Small intestine (tissue), 7 donors: Measurements from ENCODE around the gene TTLL7. TPM values are rescaled to one million over a fixed set of nuclear protein-coding genes. Genes with fewer than 3 reads are reported as not detected.

ENCODE experiments used
- DNase-seq, 2 donors: peaks; one replicate each; pipeline versions ENCODE4 v3.0.0 to v3.0.0-alpha.2; 2013
- FAIRE-seq: peaks from 2 replicates; lab custom pipeline; 2012; peaks lifted over from hg19 to GRCh38; lab: Jason Lieb, UNC
- H3K27ac ChIP-seq, 3 donors: one replicate each; pipeline ENCODE4 v1.5.1; 2013; ENCODE audit warnings: low read length in 2 of 3, mild to moderate bottlenecking in 2 of 3, control low read depth in 1 of 3, inconsistent platforms in 1 of 3, low read depth in 1 of 3, moderate library complexity in 1 of 3
- H3K27me3 ChIP-seq, 3 donors: one replicate each; pipeline ENCODE4 v1.6.1; 2013; ENCODE audit warnings: low read length in 3 of 3, inconsistent platforms in 1 of 3; ENCODE audit not compliant: control insufficient read depth in 3 of 3, insufficient read depth in 3 of 3
- H3K36me3 ChIP-seq, 3 donors: one replicate each; pipeline ENCODE4 v1.6.1; 2013; ENCODE audit warnings: low read length in 3 of 3, inconsistent platforms in 1 of 3, low read depth in 1 of 3, mild to moderate bottlenecking in 1 of 3, moderate library complexity in 1 of 3; ENCODE audit not compliant: control insufficient read depth in 3 of 3, insufficient read depth in 2 of 3
- H3K4me1 ChIP-seq, 3 donors: one replicate each; pipeline ENCODE4 v1.6.1; 2013; ENCODE audit warnings: low read length in 2 of 3, inconsistent platforms in 1 of 3, low read depth in 1 of 3, mild to moderate bottlenecking in 1 of 3, moderate library complexity in 1 of 3; ENCODE audit not compliant: control insufficient read depth in 3 of 3, insufficient read depth in 2 of 3
- H3K4me3 ChIP-seq, 3 donors: one replicate each; pipeline ENCODE4 v1.5.1; 2013; ENCODE audit warnings: low read length in 3 of 3, control low read depth in 1 of 3, inconsistent platforms in 1 of 3, low read depth in 1 of 3, mild to moderate bottlenecking in 1 of 3, moderate library complexity in 1 of 3
- H3K9me3 ChIP-seq, 2 donors: one replicate each; pipeline ENCODE4 v1.6.1; 2013; ENCODE audit warnings: low read depth in 1 of 2, low read length in 1 of 2; ENCODE audit not compliant: control insufficient read depth in 2 of 2, insufficient read depth in 1 of 2
- WGBS, 3 donors: extraction: QIAGEN DNeasy Blood & Tissue Kit; methylation state at CpG; one replicate each; pipeline ENCODE4 v1.1.7; 2013; 5-methylcytosine and 5-hydroxymethylcytosine counted together
- polyA plus RNA-seq, 4 donors: library from polyadenylated mRNA; stranded (reverse) in 3 of 4; unstranded in 1 of 4; fragments of 200-250 nt in 3 of 4; fragments of 120-200 nt in 1 of 4; gene quantifications; one replicate each; pipeline versions ENCODE4 v1.2.1 to v1.2.3, GENCODE V29; 2013
- donor health status: healthy with polysubstance abuse.
- donor health status: control.
- donor health status: control.
- donor health status: Bipolar disorder and iron deficiency.
- donor health status: healthy.

Gene TTLL7
- polyA plus RNA-seq, 4 donors: 0.54 to 1.8 (median 1.6) TPM; not detected in 1

- H3K4me1 ChIP-seq: no peaks in the 10 kb centered on the region
- FAIRE-seq (no peak), DNase-seq (no peak)
- no peak overlapping the region for H3K4me3 ChIP-seq
- WGBS, 3 donors: 63 to 85% (median 76%) methylated on average over 2 of the region's 2 CpGs
- no peaks in the 10 kb centered on the region for H3K36me3 ChIP-seq
- no peaks in the 10 kb centered on the region for H3K9me3 ChIP-seq
- no peak overlapping the region for H3K27ac ChIP-seq
- no peaks in the 10 kb centered on the region for H3K27me3 ChIP-seq
These were observed 37.2 kb downstream of the TTLL7 start for GRCh38 chr1:83961571-83962295.

GRCh38 chr1:83960669-83961277 is 38.2 kb downstream of the TTLL7 start:
- no peaks in the 10 kb centered on the region for H3K4me1 ChIP-seq
- H3K4me3 ChIP-seq: no peak overlapping the region
- no peaks in the 10 kb centered on the region for H3K9me3 ChIP-seq
- H3K36me3 ChIP-seq: no peaks in the 10 kb centered on the region
- no peak overlapping the region for H3K27ac ChIP-seq
- H3K27me3 ChIP-seq: no peaks in the 10 kb centered on the region
- DNase-seq: no peak
- no peak for FAIRE-seq

GRCh38 chr1:83959824-83960498 is 39.0 kb downstream of the TTLL7 start:
- H3K9me3 ChIP-seq: no peaks in the 10 kb centered on the region
- H3K27ac ChIP-seq: no peak overlapping the region
- 79 to 93% (median 82%) methylated on average over 1 of the region's 1 CpG for WGBS, 3 donors
- no peaks in the 10 kb centered on the region for H3K36me3 ChIP-seq
- H3K4me1 ChIP-seq: no peaks in the 10 kb centered on the region
- H3K27me3 ChIP-seq: no peaks in the 10 kb centered on the region
- no peak overlapping the region for H3K4me3 ChIP-seq
- no peak for FAIRE-seq
- no peak for DNase-seq

GRCh38 chr1:83958704-83959103 is 40.2 kb downstream of the TTLL7 start:
- FAIRE-seq (no peak), DNase-seq (no peak)
- Histone ChIP-seq H3K36me3 (no peaks in the 10 kb centered on the region), H3K4me3 (no peak overlapping the region), H3K9me3 (no peaks in the 10 kb centered on the region), H3K4me1 (no peaks in the 10 kb centered on the region), H3K27me3 (no peaks in the 10 kb centered on the region), H3K27ac (no peak overlapping the region)

- WGBS, 3 donors: 93 to 95% (median 94%) methylated on average over 3 of the region's 3 CpGs
- Histone ChIP-seq H3K27ac (no peak overlapping the region), H3K36me3 (no peaks in the 10 kb centered on the region), H3K4me3 (no peak overlapping the region), H3K4me1 (no peaks in the 10 kb centered on the region), H3K27me3 (no peaks in the 10 kb centered on the region), H3K9me3 (no peaks in the 10 kb centered on the region)
- DNase-seq: no peak
- no peak for FAIRE-seq
These were observed 44.6 kb downstream of the TTLL7 start for GRCh38 chr1:83954166-83954823.

- H3K4me1 ChIP-seq: no peaks in the 10 kb centered on the region
- H3K27ac ChIP-seq: no peak overlapping the region
- H3K4me3 ChIP-seq: no peak overlapping the region
- DNase-seq (peak in 1 of 2 donors; percentile 15), FAIRE-seq (no peak)
- H3K27me3 ChIP-seq: no peaks in the 10 kb centered on the region
- H3K36me3 ChIP-seq: no peaks in the 10 kb centered on the region
- 10 to 49% (median 33%) methylated on average over 7 of the region's 7 CpGs for WGBS, 3 donors
- no peaks in the 10 kb centered on the region for H3K9me3 ChIP-seq
These were observed 48.7 kb downstream of the TTLL7 start for GRCh38 chr1:83950106-83950661.

GRCh38 chr1:83942914-83943313 is 56.0 kb downstream of the TTLL7 start:
- DNase-seq (no peak), FAIRE-seq (no peak)
- 80 to 84% (median 82%) methylated on average over 3 of the region's 3 CpGs for WGBS, 3 donors
- no peak overlapping the region for H3K4me3 ChIP-seq
- H3K36me3 ChIP-seq: no peaks in the 10 kb centered on the region
- no peaks in the 10 kb centered on the region for H3K4me1 ChIP-seq
- H3K27ac ChIP-seq: no peak overlapping the region
- H3K9me3 ChIP-seq: no peaks in the 10 kb centered on the region
- no peaks in the 10 kb centered on the region for H3K27me3 ChIP-seq

- DNase-seq: no peak
- no peak for FAIRE-seq
- H3K4me3 ChIP-seq: no peak overlapping the region
- no peaks in the 10 kb centered on the region for H3K9me3 ChIP-seq
- no peaks in the 10 kb centered on the region for H3K27me3 ChIP-seq
- no peak overlapping the region for H3K27ac ChIP-seq
- H3K36me3 ChIP-seq: no peaks in the 10 kb centered on the region
- H3K4me1 ChIP-seq: no peaks in the 10 kb centered on the region
These were observed 64.4 kb downstream of the TTLL7 start for GRCh38 chr1:83934550-83934949.
